ENCODE measurements around the gene CEACAM19.

Gene CEACAM19

GRCh38 chr19:44692379-44692721 lies 21.1 kb downstream of the CEACAM19 start:
- in situ Hi-C loops (cut with HindIII; ENCODE audit: low sequenced_read_pairs) = no loop called here
- TF ChIP-seq CTCF (IDR thresholded peaks at IDR 0.05; ENCODE audit: low read depth, low read length, missing control alignments) = no peak
- no peak for DNase-seq (ENCODE audit: low read depth)
- no peak overlapping the region for H3K4me3 ChIP-seq (ENCODE audit: low read depth, low read length)

- DNase-seq (ENCODE audit: low read depth) = no peak
- in situ Hi-C loops (cut with HindIII; ENCODE audit: low sequenced_read_pairs) = no loop called here
- peak; percentile 37 for TF ChIP-seq CTCF (IDR thresholded peaks at IDR 0.05; ENCODE audit: low read depth, low read length, missing control alignments)
- no peak overlapping the region for H3K4me3 ChIP-seq (ENCODE audit: low read depth, low read length)
Observed at GRCh38 chr19:44694184-44694579, 22.9 kb downstream of the CEACAM19 start.

GRCh38 chr19:44696939-44697669 lies 25.8 kb downstream of the CEACAM19 start:
- TF ChIP-seq CTCF (IDR thresholded peaks at IDR 0.05; ENCODE audit: low read depth, low read length, missing control alignments) = no peak
- no peak overlapping the region for H3K4me3 ChIP-seq (ENCODE audit: low read depth, low read length)
- in situ Hi-C loops (cut with HindIII; ENCODE audit: low sequenced_read_pairs) = no loop called here
- DNase-seq (ENCODE audit: low read depth) = no peak

GRCh38 chr19:44697670-44698034 lies 26.4 kb downstream of the CEACAM19 start:
- in situ Hi-C loops (cut with HindIII; ENCODE audit: low sequenced_read_pairs) = no loop called here
- TF ChIP-seq CTCF (IDR thresholded peaks at IDR 0.05; ENCODE audit: low read depth, low read length, missing control alignments) = no peak
- no peak overlapping the region for H3K4me3 ChIP-seq (ENCODE audit: low read depth, low read length)
- DNase-seq (ENCODE audit: low read depth) = no peak

GRCh38 chr19:44698492-44699201 lies 27.4 kb downstream of the CEACAM19 start, which contains the start of gene CEACAM16:
TSS of gene CEACAM16 (plus strand) at chr19:44699151. CDS start at chr19:44701457, 2,306 bp downstream.
- no peak for TF ChIP-seq CTCF (IDR thresholded peaks at IDR 0.05; ENCODE audit: low read depth, low read length, missing control alignments)
- in situ Hi-C loops (cut with HindIII; ENCODE audit: low sequenced_read_pairs) = no loop called here
- H3K4me3 ChIP-seq (ENCODE audit: low read depth, low read length) = no peak within 1 kb of the TSS
- no peak for DNase-seq (ENCODE audit: low read depth)

- in situ Hi-C loops (cut with HindIII; ENCODE audit: low sequenced_read_pairs) = loop anchor here (25.0 kb wide), 1 partner anchor 137 kb away; the partner anchor contains the start of gene NECTIN2
- no peak for DNase-seq (ENCODE audit: low read depth)
- H3K4me3 ChIP-seq (ENCODE audit: low read depth, low read length) = no peak overlapping the region
- no peak for TF ChIP-seq CTCF (IDR thresholded peaks at IDR 0.05; ENCODE audit: low read depth, low read length, missing control alignments)
Observed at GRCh38 chr19:44700547-44700946, 29.3 kb downstream of the CEACAM19 start.
